GF-D8 (cell line): ENCODE results near the gene KIF18B.

ENCODE experiments used
- DNase-seq: peaks from one replicate; lab custom pipeline; 2025; lab: John Stamatoyannopoulos, UW

The KIF18B gene

DNA sequence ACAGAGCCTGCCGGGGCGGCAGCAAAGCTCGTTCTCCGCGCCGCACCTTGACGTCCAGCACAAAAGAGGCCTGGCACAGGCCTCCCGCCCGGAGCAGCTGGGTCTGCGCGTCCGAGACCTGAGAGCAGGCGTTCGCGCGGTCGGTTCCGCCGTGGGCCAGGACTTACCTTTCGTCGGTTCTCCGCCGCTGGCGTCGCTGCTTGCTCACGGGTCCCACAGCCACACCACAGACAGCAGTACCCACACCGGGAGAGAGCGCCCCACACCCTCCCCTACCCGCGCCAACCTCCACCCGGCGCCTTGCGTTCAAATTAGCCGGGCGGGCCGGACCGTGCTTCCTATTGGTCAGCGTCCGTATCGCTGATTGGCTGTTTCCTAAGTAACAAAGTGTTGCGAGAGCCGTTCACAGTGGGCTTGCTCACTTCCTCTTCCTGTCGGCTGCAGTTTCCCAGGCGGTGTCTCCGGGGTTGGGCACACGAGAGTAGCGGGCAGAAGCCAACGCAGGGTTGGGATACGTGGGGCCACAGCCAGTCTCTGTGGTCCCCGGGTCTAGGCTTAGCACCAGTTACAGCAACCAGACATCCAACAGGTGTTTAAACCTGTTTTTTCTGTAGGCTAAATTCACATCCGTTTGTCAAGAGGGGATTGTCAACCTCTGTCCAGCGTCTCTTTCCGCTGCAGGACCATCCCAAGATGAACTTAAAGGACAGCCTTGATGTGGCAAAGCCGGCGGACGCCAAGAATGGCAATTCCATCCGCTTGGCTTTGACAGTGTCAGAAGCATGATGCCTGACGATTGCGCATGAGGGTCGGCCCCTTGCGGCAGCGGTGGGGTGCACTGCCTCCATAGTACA is at the start of gene KIF18B:
Gene KIF18B (minus strand): TSS at position 313 of the 854 bp plus-strand sequence. CDS start 11,429 bp downstream, outside the sequence.
- peak; percentile 94 for DNase-seq

DNA sequence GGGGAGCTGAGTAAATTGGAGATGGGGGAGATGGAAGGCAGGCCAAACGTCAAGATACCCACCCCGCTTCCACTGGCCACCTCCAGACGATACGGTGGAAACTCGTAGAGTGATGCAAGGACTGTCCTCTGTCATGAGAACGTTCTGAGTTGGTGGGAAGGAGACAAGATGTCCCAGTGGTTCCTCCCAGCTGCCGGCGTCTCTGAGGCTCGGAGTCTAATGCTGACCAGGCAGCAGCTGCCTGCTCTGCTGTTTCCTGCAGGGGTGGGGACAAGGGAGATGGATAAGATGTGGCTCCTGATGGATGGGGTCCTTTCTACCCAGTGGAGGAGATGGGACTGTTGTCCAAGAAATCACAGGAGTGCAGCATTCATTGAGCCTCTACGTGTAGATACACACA is 48.7 kb upstream of the KIF18B start:
- no peak for DNase-seq

DNA sequence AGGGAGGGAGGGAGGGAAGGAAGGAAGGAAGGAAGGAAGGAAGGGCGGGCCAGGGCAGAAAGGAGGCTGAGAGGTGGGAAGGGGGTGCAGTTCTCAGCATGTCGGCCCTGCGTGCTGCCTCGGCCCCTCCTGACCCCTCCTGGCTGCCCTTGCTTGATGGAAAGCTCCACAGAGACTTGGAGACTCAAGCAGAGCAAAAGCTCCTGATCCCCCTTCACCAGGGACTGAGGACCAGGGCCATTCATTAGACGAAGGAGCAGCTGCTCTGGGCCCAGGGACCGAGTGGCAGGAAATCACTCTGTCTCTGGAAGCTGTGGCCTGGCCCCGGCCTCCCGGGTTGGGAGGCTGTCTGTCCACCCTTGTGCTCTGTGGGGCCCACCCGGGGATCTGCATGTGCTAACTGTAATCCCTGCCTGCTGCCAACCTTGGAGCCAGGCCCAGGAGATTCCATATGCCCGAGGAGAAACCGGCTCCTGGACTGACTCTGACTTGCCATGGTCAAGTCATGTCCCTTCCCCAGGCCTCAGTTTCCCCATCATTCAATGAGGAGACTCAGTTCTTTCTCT is 47.9 kb upstream of the KIF18B start:
- DNase-seq = no peak

DNA sequence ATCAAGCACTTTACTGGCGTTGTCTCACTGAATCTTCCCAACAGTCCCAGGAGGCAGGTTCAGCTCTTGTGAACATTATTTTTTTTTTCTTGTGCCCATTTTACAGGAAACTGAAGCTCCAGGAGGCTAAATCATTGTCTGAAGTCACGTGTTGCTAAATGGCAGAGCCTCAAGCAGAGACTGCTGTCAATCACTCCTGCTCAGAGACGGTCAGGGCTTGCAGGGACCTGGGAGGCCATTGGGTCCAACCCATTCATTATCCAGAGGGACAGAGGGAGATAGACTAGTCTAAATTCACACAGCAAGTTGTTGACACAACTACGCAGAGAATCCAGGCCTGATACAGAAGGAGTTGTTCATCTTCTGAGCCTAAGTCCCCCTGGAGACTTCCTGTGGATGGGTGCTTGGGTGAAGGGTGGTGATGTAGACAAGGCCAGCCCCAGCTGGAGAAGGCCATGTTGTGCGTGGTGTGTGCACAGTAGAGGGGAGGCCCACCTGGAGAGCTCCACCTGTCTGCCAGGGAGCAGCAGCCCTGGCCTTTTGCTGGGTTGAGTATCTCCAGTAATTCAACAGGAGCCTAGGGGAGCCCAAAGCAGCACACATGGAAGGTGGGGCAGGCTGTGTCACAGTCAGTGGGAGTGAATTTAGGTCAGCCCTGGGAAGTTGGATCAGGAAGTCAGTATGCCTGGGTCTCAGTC is 44.8 kb upstream of the KIF18B start:
- no peak for DNase-seq

DNA sequence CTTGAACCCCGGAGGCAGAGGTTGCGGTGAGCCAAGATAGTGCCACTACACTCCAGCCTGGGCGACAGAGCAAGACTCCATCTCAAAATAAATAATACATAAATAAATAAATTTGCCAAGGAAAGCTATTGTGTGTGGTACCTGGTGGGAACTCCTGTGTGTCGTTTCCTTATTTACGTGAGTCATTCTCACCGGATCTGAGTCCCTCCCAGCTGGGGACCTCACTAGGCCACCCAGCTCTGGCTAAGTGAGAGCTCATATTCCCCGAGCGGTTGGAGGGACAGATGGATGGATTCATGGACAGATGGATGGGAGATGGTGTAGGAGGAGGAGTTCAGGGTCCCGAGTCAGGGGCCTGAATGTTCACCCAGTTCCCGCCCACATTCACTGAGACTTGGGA is 43.4 kb upstream of the KIF18B start:
- no peak for DNase-seq

DNA sequence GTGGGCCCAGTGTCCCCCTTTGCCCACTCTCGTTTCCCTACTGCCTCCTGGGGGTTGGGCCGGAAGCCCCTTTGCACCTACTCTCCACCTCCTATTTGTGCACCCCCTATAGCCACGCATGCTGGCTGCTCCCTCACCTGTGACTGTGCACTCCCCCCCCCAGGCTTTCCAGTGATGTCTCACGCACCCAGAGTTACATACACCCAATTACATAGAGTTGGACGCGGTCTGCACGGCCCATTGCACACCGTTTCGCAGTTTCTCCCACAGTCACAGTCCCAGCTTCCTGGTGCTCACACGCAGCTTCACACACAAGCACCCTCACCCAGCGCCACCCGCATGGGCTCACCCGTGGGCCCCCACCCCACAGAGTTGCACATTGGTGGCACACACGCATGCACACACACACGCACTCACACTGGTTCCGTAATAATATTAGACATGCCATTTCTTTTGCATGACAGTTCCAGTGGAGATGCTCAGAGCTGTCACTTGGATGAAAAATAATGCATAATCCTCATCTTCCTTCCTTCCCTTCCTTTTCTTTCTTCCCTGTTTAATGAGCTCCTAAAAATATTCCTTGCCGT is 42.1 kb upstream of the KIF18B start:
- DNase-seq = no peak

DNA sequence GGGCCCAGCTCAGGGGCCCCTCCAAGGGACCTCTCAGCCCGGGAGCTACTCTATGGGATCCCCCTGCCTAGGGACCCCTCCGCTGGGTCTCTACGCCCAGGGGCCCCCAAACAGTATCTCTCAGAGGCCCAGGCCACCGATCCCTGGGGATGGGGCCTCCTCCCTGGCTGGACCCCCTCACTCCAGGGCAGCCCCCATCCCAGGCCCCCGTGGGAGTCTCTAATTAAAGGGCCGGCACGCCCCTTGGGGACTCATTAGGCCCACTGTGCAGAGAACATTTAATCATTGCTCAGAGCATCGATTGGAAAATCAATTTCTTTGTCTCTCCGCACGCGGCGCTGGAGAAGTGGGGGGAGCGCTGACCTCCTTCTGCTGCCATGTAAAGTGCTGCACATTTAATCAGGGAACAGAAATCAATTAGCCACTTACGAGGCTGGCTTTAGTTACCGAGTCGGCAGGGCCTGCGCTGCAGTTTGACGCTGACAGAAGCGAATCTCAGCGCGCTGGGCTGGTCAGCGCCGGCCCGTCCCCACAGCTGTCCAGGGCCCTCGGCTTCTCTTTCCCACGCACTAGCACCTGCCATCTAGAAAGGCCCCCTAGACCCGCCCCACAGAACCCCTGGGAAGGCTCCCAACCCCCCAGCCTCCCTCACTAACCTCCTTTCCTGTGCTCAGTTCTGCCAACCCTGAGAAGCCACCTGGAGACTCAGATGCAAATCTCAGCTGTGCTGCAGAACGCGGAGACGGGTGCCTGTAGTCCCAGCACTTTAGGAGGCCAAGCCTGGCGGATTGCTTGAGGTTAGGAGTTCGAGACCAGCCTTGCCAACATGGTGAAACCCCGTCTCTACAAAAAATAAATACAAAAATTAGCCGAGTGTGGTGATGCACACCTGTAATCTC is 40.7 kb upstream of the KIF18B start:
- DNase-seq = no peak

DNA sequence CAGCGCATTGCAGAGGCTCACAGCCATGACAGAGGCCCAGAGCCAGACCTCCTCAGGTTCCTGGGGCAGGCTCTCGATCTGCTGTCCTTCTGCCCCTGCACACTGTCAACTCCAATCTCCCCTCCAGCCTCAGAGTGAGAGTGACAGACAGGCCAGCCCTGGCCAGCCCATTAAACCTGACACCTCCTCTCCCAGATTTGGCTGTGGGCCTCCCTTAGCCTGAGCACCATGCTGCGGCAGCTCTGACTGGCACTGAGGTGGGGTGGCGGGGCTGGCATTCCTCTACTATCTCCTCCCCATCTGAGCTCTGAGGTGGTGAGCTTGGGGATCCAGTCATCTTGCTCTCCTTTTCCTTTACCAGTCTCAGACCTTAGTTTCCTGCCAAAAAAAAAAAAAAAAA is 36.0 kb upstream of the KIF18B start:
- no peak for DNase-seq

DNA sequence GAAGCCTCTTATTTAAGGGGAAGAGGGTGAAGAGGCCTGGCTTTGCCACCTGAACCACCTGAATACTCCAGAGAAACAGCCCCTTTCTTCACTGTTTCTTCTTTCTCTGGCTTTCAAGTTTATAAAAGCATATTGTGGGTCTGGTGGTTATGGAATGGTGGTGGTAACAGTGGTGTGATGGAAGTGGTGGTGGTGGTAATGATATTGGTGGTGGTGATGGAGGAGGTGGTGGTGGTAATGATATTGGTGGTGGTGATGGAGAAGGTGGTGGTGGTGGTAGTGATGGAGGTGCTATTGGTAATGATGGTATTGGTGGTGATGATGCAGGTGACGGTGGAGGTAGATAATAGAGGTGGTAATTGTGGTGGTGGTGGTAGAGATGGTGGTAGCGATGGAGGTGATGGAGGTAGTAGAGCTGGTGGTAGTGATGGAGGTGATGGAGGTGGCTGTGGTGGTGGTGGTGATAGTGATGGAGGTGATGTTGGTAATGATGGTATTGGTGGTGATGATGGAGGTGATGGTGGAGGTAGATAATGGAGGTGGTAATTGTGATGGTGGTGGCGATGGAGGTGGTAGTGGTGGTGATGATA is 34.6 kb upstream of the KIF18B start:
- DNase-seq = no peak

DNA sequence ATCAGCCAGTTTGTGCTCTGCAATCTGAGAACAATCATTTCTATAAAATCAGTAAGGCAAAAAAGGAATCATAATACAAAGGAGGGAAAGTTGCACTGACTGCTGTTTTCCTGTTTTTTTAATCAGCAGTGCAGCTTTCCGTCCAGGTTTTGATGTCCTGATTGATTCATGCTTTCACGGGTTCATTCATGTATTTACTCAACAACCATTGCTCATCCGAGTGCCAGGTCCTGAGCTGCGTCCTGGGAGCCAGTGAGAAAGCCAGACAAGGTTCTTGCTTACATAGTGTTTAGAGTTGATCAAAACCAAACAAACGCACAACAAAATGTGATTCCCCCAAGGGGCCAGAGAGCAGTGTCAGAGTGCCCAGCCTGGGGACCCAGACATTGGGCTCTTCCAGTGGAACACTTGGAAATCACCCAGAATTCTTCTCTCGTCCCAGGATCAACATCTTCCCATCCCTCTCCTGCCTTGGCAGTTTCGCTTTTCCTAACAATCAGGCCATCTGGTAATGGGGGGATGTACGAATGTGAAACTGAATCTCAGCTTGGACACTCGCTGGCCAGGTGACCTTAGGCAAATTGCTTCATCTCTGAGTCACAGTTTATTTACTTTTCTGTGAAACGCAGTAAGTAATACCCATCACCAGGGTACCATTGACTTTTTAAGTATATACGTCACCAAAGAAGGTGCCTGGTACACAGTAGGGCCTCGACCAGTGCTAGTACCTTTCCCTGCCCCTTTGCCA is 33.8 kb upstream of the KIF18B start:
- DNase-seq = no peak

DNA sequence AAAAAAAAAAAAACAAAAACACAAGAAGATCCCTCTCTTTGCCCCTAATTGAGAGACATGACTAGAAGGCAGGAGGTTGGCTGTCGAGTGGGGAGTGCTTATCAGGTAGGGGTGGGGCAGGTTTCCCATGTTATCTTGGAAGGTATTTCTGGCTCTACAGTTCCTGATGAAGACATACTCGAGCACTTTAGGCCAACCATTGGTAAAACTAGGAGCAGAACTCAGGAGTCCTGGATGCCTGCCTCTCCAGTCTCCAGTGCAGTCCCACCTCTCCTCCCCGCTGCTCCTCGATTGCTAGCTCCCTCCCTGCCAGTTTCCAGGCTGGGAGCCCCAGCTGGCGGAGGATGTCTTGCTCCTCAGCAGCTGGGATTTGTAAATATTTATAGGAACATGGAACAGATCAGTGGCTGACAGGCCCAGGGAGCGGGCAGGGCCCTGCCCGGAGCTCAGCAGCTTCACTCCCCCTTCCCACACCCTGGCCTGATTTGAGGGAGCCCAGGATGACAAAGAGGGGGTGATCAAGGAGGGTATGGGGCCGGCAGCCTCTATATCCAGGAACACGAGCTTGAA is 31.9 kb upstream of the KIF18B start:
- no peak for DNase-seq

DNA sequence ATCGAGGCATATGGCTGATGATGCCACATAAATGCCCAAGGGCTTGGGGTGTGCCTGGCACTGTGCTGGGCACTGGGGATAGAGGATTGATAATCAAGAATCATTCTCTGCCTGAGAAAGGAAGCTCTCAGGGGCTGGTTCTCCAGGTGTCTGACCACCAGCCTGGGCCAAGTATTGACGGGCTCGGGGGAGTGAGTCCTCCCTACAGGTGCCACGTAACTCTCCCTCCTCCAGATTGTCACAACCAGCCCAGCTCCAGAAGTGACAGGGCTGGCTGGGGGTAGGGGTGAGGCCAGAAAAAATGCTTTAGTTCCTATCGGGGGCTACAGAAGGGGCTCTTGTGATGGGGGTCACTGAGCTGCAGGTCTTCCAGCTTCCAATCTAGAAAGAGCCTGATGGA is 31.2 kb upstream of the KIF18B start:
- no peak for DNase-seq

DNA sequence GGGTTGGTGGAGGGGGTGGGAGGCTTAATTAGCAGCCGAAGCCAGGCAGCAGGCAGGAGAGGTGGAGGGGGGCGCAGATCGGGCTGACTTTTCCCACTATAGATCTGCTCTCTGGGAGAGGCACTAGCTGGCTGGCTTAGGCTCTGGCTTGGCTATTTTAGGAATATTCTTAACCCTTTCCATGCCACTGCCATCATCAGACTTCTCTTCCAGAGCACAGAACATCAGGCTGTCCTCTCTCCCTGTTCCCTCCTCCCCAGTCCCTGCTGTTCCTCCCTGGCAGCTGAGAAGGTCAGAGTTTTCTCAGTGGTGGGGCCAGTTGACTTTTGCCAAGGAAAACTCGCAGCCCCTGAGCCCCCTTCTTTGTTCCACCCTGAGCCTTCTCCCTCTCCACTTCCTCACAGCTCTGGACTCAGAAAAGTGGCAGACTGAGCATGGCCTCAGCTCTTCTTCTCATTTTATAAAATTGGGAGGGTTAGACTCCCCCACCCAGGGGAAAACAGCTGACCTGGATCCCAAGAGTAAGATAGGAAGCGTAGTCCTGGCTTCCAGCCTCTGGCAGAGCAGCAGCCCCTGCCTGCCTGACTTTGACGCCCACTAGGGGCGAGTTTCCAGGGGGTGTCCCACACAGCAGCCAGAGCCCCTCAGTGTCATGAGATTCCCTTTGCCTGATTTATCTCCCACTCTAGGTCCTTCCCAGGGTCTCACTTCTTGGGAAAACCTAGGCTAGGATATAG is 30.4 kb upstream of the KIF18B start:
- DNase-seq = no peak

DNA sequence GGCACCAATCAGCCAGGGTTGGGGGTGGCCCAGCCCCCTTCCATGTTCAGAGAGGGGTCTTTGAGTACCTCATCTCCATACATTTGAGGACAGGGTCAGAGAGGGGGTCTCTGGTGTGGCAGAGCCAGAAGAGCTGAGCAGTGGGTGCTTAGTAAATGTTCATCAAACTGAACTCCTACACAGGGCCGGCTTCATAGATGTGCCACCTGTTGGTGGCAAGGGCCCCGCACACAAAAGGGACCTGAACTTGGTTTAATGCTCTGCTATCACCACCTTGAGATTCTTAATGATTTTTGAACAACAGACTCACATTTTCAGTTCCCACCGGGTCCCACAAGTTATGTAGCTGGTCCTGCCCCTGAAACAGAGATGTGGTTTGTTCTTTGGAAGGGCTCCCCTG is 29.5 kb upstream of the KIF18B start:
- no peak for DNase-seq

DNA sequence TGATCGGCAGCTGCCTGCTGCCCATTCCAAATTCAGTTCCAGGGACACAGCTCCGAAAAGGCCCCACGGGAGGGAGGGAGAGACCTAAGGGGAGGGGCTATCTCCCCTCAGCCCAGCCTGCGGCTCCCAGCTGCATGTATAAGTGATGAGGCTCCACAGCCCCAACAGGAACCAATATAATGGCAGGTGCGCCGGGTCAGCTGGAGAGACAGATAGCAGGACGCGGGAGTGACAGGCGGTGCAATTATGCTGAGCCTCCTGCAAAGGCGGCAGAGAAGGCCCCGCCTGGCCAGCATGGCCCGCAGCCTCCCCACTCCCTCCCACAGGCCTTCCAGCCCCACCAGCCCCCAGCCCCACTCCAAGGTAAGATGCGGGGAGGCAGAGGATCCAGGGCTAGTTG is 28.6 kb upstream of the KIF18B start:
- DNase-seq = no peak

DNA sequence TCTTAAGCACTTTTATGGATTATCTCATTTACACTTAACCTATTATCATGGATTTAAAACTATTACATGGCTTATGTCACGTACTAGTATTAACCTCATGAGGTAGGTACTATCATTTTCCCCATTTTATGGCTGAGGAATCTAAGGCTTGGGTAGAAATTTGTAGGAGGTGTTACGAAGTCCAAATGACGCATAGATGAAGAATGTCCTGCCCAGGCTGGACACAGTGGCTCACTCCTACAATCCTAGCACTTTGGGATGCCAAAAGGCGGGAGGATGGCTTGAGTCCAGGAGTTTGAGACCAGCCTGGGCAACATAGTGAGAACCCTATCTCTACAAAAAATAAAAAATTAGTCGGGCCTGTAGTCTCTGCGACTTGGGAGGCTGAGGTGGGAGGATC is 25.4 kb upstream of the KIF18B start:
- no peak for DNase-seq

DNA sequence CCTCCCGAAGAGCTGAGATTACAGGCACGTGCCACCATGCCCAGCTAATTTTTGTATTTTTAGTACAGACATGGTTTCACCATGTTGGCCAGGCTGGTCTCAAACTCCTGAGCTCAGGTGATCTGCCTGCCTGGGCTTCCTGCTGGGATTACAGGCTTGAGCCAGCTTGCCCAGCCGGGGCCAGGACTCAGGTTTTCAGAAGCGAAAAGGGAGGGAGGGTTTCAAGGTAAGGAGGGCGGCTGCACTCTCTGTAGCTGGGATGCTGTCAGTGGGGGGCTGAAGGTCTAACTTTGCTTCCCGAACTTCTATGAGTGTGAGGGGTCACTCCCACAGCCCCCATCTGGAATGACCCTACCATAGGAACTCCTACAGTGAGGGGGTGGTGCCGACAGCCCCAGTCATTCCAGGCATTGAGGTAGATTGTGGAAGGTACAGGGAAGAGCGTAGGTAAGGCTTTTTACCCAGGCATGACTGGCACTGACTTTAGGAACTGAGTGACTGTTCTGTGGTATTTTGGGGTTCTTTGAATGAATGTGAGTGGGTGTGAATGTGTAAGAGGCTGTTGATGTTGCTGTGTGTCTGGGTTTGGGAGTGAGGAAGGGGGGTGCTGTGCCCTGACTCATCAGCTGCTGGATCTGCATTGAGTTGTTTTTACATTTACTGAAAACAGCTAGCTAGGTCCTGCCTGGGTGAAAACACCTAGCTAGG is 24.4 kb upstream of the KIF18B start:
- no peak for DNase-seq

DNA sequence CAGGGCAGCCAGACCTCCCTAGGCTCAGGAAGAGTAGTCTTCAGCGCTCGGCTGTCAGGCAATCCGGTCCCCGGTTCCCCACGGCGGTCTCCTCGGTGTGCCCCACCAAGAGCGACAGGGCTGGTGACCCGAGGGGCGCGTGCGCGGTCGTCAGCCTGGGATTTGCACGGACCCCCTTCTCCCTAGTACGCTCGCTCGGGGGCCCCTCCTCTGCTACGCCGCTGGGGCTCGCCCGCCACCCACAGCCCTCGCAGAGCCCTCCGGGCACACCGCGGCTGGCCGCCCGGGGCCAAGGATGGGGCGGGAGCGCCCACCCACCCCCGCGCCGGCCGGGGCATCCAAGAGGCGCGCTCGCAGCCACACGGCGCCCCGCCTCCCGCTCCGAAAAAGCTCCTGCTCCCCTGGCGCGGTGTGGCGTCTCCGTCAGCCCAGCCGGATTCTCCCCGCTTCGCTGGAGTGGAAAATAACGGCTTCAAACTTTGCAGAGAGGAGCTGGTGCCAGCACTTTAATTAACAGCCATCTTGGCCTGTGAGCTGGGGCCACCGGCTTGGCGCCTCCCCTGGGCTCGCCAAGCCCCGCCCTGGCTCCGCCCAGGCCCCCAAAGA is 22.7 kb upstream of the KIF18B start:
- DNase-seq = no peak
